GM12864 (cell line): ENCODE measurements around the gene ARHGAP6.

ENCODE experiments used
- DNase-seq: peaks from one replicate; pipeline ENCODE4 v3.0.0-alpha.2; 2011; ENCODE audit warnings: low read depth
- H3K4me3 ChIP-seq: 2 replicates; pipeline ENCODE4 v1.5.1; 2011; ENCODE audit warnings: mild to moderate bottlenecking, low read depth, low read length, control low read depth
- CTCF ChIP-seq: IDR thresholded peaks from 2 replicates; pipeline ENCODE4 v1.5.1; 2011; ENCODE audit warnings: low read depth, mild to moderate bottlenecking, moderate library complexity, low read length, control low read depth, inconsistent platforms; ENCODE audit errors: missing control alignments

ARHGAP6 gene

GRCh38 chrX:11423362-11423818 is 242.3 kb downstream of the ARHGAP6 start:
- no peak for DNase-seq
- H3K4me3 ChIP-seq, result no peak overlapping the region
- TF ChIP-seq CTCF, result no peak

- TF ChIP-seq CTCF, result no peak
- no peak for DNase-seq
- H3K4me3 ChIP-seq, result no peak overlapping the region
These were observed 243.2 kb downstream of the ARHGAP6 start for GRCh38 chrX:11422525-11422857.

GRCh38 chrX:11421805-11422524 is 243.8 kb downstream of the ARHGAP6 start:
- no peak for TF ChIP-seq CTCF
- DNase-seq, result no peak
- H3K4me3 ChIP-seq, result no peak overlapping the region

GRCh38 chrX:11420851-11421250 is 244.9 kb downstream of the ARHGAP6 start:
- TF ChIP-seq CTCF, result no peak
- H3K4me3 ChIP-seq, result no peak overlapping the region
- no peak for DNase-seq

- no peak for TF ChIP-seq CTCF
- no peak overlapping the region for H3K4me3 ChIP-seq
- no peak for DNase-seq
These were observed 246.6 kb downstream of the ARHGAP6 start for GRCh38 chrX:11419102-11419501.

GRCh38 chrX:11416600-11416999 is 249.1 kb downstream of the ARHGAP6 start:
- no peak overlapping the region for H3K4me3 ChIP-seq
- no peak for DNase-seq

More at GRCh38 chrX:11416600-11416999, 249.1 kb downstream of the ARHGAP6 start:
- TF ChIP-seq CTCF, result no peak
